Stimulated activated CD4-positive, alpha-beta T cell treated with anti-CD3 and anti-CD28 coated beads, Interleukin-4, amount 100 ng/mL, for 4 hours (primary cell): ENCODE results near the gene KCNMB1.

Experiments
- DNase-seq, 2 experiments: peaks; one replicate each; pipeline ENCODE4 v3.0.0-alpha.2; 2020

Gene KCNMB1

GRCh38 chr5:170388818-170389549 is at the start of gene KCNMB1:
Gene KCNMB1, minus strand, starts transcription at chr5:170389367. Its CDS starts 3,920 bp downstream, at chr5:170385447.
- no peak for DNase-seq

GRCh38 chr5:170438581-170438980 is 49.4 kb upstream of the KCNMB1 start:
- no peak for DNase-seq

- no peak for DNase-seq
Observed at GRCh38 chr5:170437621-170438375, 48.6 kb upstream of the KCNMB1 start.

- DNase-seq: no peak
Observed at GRCh38 chr5:170436335-170436734, 47.2 kb upstream of the KCNMB1 start.

- peak; percentile 35 to 60 for DNase-seq
Observed at GRCh38 chr5:170434966-170435605, 45.9 kb upstream of the KCNMB1 start.

- no peak for DNase-seq
Observed at GRCh38 chr5:170432669-170433068, 43.5 kb upstream of the KCNMB1 start.

- no peak for DNase-seq
Observed at GRCh38 chr5:170431571-170431970, 42.4 kb upstream of the KCNMB1 start.

- no peak for DNase-seq
Observed at GRCh38 chr5:170430866-170431437, 41.8 kb upstream of the KCNMB1 start.

- no peak for DNase-seq
Observed at GRCh38 chr5:170430256-170430655, 41.1 kb upstream of the KCNMB1 start.

- no peak for DNase-seq
Observed at GRCh38 chr5:170429014-170429413, 39.8 kb upstream of the KCNMB1 start.

GRCh38 chr5:170427672-170428236 is 38.6 kb upstream of the KCNMB1 start:
- DNase-seq: no peak

- no peak for DNase-seq
Observed at GRCh38 chr5:170426786-170427185, 37.6 kb upstream of the KCNMB1 start.

GRCh38 chr5:170426149-170426767 is 37.1 kb upstream of the KCNMB1 start:
- DNase-seq: no peak

GRCh38 chr5:170425731-170426130 is 36.6 kb upstream of the KCNMB1 start:
- DNase-seq: no peak

GRCh38 chr5:170424629-170425028 is 35.5 kb upstream of the KCNMB1 start:
- DNase-seq: no peak

- DNase-seq: no peak
Observed at GRCh38 chr5:170423692-170424091, 34.5 kb upstream of the KCNMB1 start.

- DNase-seq: no peak
Observed at GRCh38 chr5:170421826-170422225, 32.7 kb upstream of the KCNMB1 start.

- DNase-seq: peak; percentile 24 to 31
Observed at GRCh38 chr5:170420806-170421412, 31.7 kb upstream of the KCNMB1 start.

- DNase-seq: no peak
Observed at GRCh38 chr5:170419643-170420042, 30.5 kb upstream of the KCNMB1 start.

GRCh38 chr5:170418736-170419135 is 29.6 kb upstream of the KCNMB1 start:
- no peak for DNase-seq

GRCh38 chr5:170416526-170416925 is 27.4 kb upstream of the KCNMB1 start:
- DNase-seq: no peak

GRCh38 chr5:170414786-170415185 is 25.6 kb upstream of the KCNMB1 start:
- DNase-seq: no peak
